ENCODE measurements around the gene CAPN1.
A peak's percentile ranks its signal among the peaks of the same experiment; 100 is the strongest.
"Not testable (repeated sequence)": the region's sequence is repeated elsewhere in the genome, so short reads cannot be mapped to it uniquely, and the experiment has no call there.

Gene CAPN1

GRCh38 chr11:65160643-65161042, 21.1 kb upstream of the CAPN1 start:
- no peak for DNase-seq (ENCODE audit: low spot score)

GRCh38 chr11:65163684-65164083, 18.0 kb upstream of the CAPN1 start:
- DNase-seq (ENCODE audit: low spot score): no peak

- peak; percentile 15 for DNase-seq (ENCODE audit: low spot score)
Measured at GRCh38 chr11:65165410-65166317, 16.1 kb upstream of the CAPN1 start.

GRCh38 chr11:65166893-65167292, 14.8 kb upstream of the CAPN1 start:
- DNase-seq (ENCODE audit: low spot score): no peak

- DNase-seq (ENCODE audit: low spot score): no peak
Measured at GRCh38 chr11:65167656-65168055, 14.1 kb upstream of the CAPN1 start.

- DNase-seq (ENCODE audit: low spot score): no peak
Measured at GRCh38 chr11:65169164-65169641, 12.5 kb upstream of the CAPN1 start.

- peak; percentile 7 for DNase-seq (ENCODE audit: low spot score)
Measured at GRCh38 chr11:65170058-65170534, 11.6 kb upstream of the CAPN1 start, which contains the start of gene SPDYC. SPDYC (plus strand) TSS chr11:65170233; CDS start chr11:65171358, 1,125 bp downstream.

GRCh38 chr11:65172600-65172999, 9.1 kb upstream of the CAPN1 start:
- DNase-seq (ENCODE audit: low spot score): no peak

GRCh38 chr11:65174571-65175010, 7.1 kb upstream of the CAPN1 start:
- DNase-seq (ENCODE audit: low spot score): not testable (repeated sequence)

- DNase-seq (ENCODE audit: low spot score): peak; percentile 86
Measured at GRCh38 chr11:65180877-65181568, 705 bp upstream of the CAPN1 start.

- peak; percentile 48 for DNase-seq (ENCODE audit: low spot score)
Measured at GRCh38 chr11:65182258-65183170, 786 bp downstream of the CAPN1 start.

GRCh38 chr11:65183201-65183891, 1.6 kb downstream of the CAPN1 start:
- peak; percentile 4 for DNase-seq (ENCODE audit: low spot score)

- DNase-seq (ENCODE audit: low spot score): no peak
Measured at GRCh38 chr11:65184146-65184545, 2.4 kb downstream of the CAPN1 start.

GRCh38 chr11:65185171-65185570, 3.4 kb downstream of the CAPN1 start:
- no peak for DNase-seq (ENCODE audit: low spot score)

- no peak for DNase-seq (ENCODE audit: low spot score)
Measured at GRCh38 chr11:65185869-65186341, 4.2 kb downstream of the CAPN1 start.

GRCh38 chr11:65186701-65187100, 5.0 kb downstream of the CAPN1 start:
- no peak for DNase-seq (ENCODE audit: low spot score)

- DNase-seq (ENCODE audit: low spot score): no peak
Measured at GRCh38 chr11:65187146-65187675, 5.5 kb downstream of the CAPN1 start.

GRCh38 chr11:65187971-65188461, 6.3 kb downstream of the CAPN1 start:
- DNase-seq (ENCODE audit: low spot score): no peak

GRCh38 chr11:65188486-65188885, 6.8 kb downstream of the CAPN1 start:
- no peak for DNase-seq (ENCODE audit: low spot score)

GRCh38 chr11:65189191-65189590, 7.5 kb downstream of the CAPN1 start:
- no peak for DNase-seq (ENCODE audit: low spot score)

Measured in AG20443 (cell line).